IMR-90 (cell line): ENCODE results near the gene WNK4. TPM values are rescaled to one million over a fixed set of nuclear protein-coding genes. Genes with fewer than 3 reads are reported as not detected.

Source experiments
- ATAC-seq: fragments of 200-7000 bp; cut with Tn5 transposase; 2 replicates; pipeline ENCODE4 v1.9.1; 2020; ENCODE audit warnings: low read depth, mild to moderate bottlenecking, moderate library complexity
- BruUV-seq: library from RNA; stranded (reverse); fragments of 400-500 nt; replicated peaks from 2 replicates; lab custom pipeline; 2021; lab: Mats Ljungman, UMichigan
- CTCF ChIA-PET: fragments of 300-600 bp; formaldehyde crosslinking; extraction: SDS; loops from one replicate; lab custom pipeline; 2021; ENCODE audit warnings: antibody characterized with exemption; lab: Yijun Ruan, JAX
- POLR2A ChIA-PET: fragments of 300-600 bp; sonication (Branson Sonifier 250); formaldehyde crosslinking; loops from one replicate; lab custom pipeline; 2022; ENCODE audit warnings: antibody characterized with exemption; ENCODE audit not compliant: unreplicated experiment; lab: Charles Lee
- DNase-seq: peaks from one replicate; pipeline ENCODE4 v3.0.0; 2013
- H2AFZ ChIP-seq: replicated peaks from 2 replicates; pipeline ENCODE3; 2013; ENCODE audit warnings: low read length, mild to moderate bottlenecking; ENCODE audit not compliant: poor library complexity
- H2AK5ac ChIP-seq: 2 replicates; pipeline ENCODE4 v1.6.1; 2013; ENCODE audit warnings: low read depth, low read length, inconsistent platforms
- H2AK9ac ChIP-seq: replicated peaks from 2 replicates; pipeline ENCODE3; 2013; ENCODE audit warnings: mild to moderate bottlenecking, low read depth, low read length, moderate library complexity; ENCODE audit not compliant: poor library complexity
- H2BK120ac ChIP-seq: 2 replicates; pipeline ENCODE4 v1.6.1; 2013; ENCODE audit warnings: low read depth, low read length, inconsistent platforms
- H2BK15ac ChIP-seq: 3 replicates; pipeline ENCODE4 v1.6.1; 2013; ENCODE audit warnings: low read depth, low read length, inconsistent platforms
- H2BK20ac ChIP-seq: 2 replicates; pipeline ENCODE4 v1.6.1; 2013; ENCODE audit warnings: low read depth, mild to moderate bottlenecking, inconsistent platforms, low read length, moderate library complexity
- H2BK5ac ChIP-seq: 2 replicates; pipeline ENCODE4 v1.6.1; 2013; ENCODE audit warnings: mild to moderate bottlenecking, low read depth, low read length, inconsistent platforms; ENCODE audit not compliant: poor library complexity, severe bottlenecking
- H3K14ac ChIP-seq: replicated peaks from 2 replicates; pipeline ENCODE4 v1.6.1; 2013; ENCODE audit warnings: low read depth, low read length, inconsistent platforms
- H3K18ac ChIP-seq: 2 replicates; pipeline ENCODE4 v1.6.1; 2013; ENCODE audit warnings: low read depth, low read length, control low read depth
- H3K23ac ChIP-seq: 2 replicates; pipeline ENCODE4 v1.6.1; 2013; ENCODE audit warnings: low read depth, low read length, inconsistent platforms
- H3K27ac ChIP-seq: 2 replicates; pipeline ENCODE4 v1.5.1; 2013; ENCODE audit warnings: mild to moderate bottlenecking, control low read depth, low read length; ENCODE audit not compliant: insufficient read depth
- H3K27me3 ChIP-seq: 2 replicates; pipeline ENCODE4 v1.6.1; 2013; ENCODE audit warnings: low read length; ENCODE audit not compliant: control insufficient read depth, insufficient read depth
- H3K36me3 ChIP-seq: 2 replicates; pipeline ENCODE4 v1.6.1; 2013; ENCODE audit warnings: low read length, mixed read lengths; ENCODE audit not compliant: control insufficient read depth, insufficient read depth
- H3K4ac ChIP-seq: 2 replicates; pipeline ENCODE4 v1.6.1; 2013; ENCODE audit warnings: low read depth, low read length, inconsistent platforms
- H3K4me1 ChIP-seq: 2 replicates; pipeline ENCODE4 v1.6.1; 2013; ENCODE audit warnings: low read length, mixed read lengths; ENCODE audit not compliant: control insufficient read depth, insufficient read depth
- H3K4me2 ChIP-seq: 2 replicates; pipeline ENCODE4 v1.6.1; 2013; ENCODE audit warnings: low read depth, mild to moderate bottlenecking, control low read depth, low read length, moderate library complexity
- H3K4me3 ChIP-seq: 2 replicates; pipeline ENCODE4 v1.5.1; 2013; ENCODE audit warnings: low read depth, mild to moderate bottlenecking, control low read depth, low read length, moderate library complexity; ENCODE audit not compliant: insufficient read depth
- H3K56ac ChIP-seq: 2 replicates; pipeline ENCODE4 v1.6.1; 2013; ENCODE audit warnings: low read length, inconsistent platforms; ENCODE audit not compliant: insufficient read depth; ENCODE audit errors: extremely low read depth
- H3K79me1 ChIP-seq, 2 experiments: 2 replicates each; pipeline ENCODE4 v1.6.1; 2013; ENCODE audit warnings: low read length in 2 of 2, inconsistent platforms in 1 of 2, low read depth in 1 of 2
- H3K9ac ChIP-seq: 2 replicates; pipeline ENCODE4 v1.6.1; 2013; ENCODE audit warnings: low read depth, low read length, control low read depth
- H3K9me1 ChIP-seq: 2 replicates; pipeline ENCODE4 v1.6.1; 2013; ENCODE audit warnings: low read length, inconsistent platforms; ENCODE audit not compliant: insufficient read depth
- H3K9me3 ChIP-seq: 2 replicates; pipeline ENCODE4 v1.6.1; 2013; ENCODE audit warnings: low read length; ENCODE audit not compliant: control insufficient read depth, insufficient read depth
- H4K20me1 ChIP-seq: 2 replicates; pipeline ENCODE4 v1.6.1; 2013; ENCODE audit warnings: low read length, inconsistent platforms; ENCODE audit not compliant: insufficient read depth
- H4K5ac ChIP-seq: 2 replicates; pipeline ENCODE4 v1.6.1; 2013; ENCODE audit warnings: mild to moderate bottlenecking, low read depth, low read length, control low read depth
- H4K8ac ChIP-seq, 2 experiments: 2 replicates each; pipeline ENCODE4 v1.6.1; 2013; ENCODE audit warnings: low read depth in 2 of 2, low read length in 2 of 2, control low read depth in 1 of 2, inconsistent platforms in 1 of 2
- H4K91ac ChIP-seq: 2 replicates; pipeline ENCODE4 v1.6.1; 2013; ENCODE audit warnings: low read depth, low read length, inconsistent platforms; ENCODE audit not compliant: insufficient read depth
- BHLHE40 ChIP-seq: fragments of 150-350 bp; IDR thresholded peaks from 2 replicates; pipeline ENCODE4 v1.6.1; 2016; ENCODE audit warnings: mild to moderate bottlenecking, low read depth, low read length
- CEBPB ChIP-seq: IDR thresholded peaks from 2 replicates; pipeline ENCODE4 v1.6.1; 2012; ENCODE audit warnings: low read depth, low read length, improper control_type of control experiment
- POLR2A ChIP-seq: IDR thresholded peaks from 2 replicates; pipeline ENCODE4 v1.6.1; 2012; ENCODE audit warnings: mild to moderate bottlenecking, low read depth, low read length
- RCOR1 ChIP-seq: IDR thresholded peaks from 2 replicates; pipeline ENCODE4 v1.6.1; 2012; ENCODE audit warnings: mild to moderate bottlenecking, low read length, improper control_type of control experiment; ENCODE audit not compliant: insufficient replicate concordance
- RFX5 ChIP-seq: IDR thresholded peaks from 2 replicates; pipeline ENCODE4 v1.8.0; 2012; ENCODE audit warnings: low read depth, mild to moderate bottlenecking, low read length, moderate library complexity
- WGBS, 2 experiments: methylation state at CpG; one replicate each; pipeline versions ENCODE4 v1.1.5 to v1.1.7; 2013; ENCODE audit warnings: missing lambda C conversion rate in 2 of 2; ENCODE audit not compliant: insufficient read length in 1 of 2; ENCODE audit errors: extremely low coverage in 2 of 2; 5-methylcytosine and 5-hydroxymethylcytosine counted together
- dilution Hi-C: fragments of 300-500 bp; cut with HindIII; formaldehyde crosslinking; loops from one replicate; pipeline ENCODE4 v1.14.3; 2018; ENCODE audit warnings: low sequenced_read_pairs; ENCODE audit not compliant: unreplicated experiment
- in situ Hi-C: fragments of 300-500 bp; cut with MboI; formaldehyde crosslinking; loops from 3 replicates; pipeline ENCODE4 v1.14.3; 2019; ENCODE audit warnings: low sequenced_read_pairs, inconsistent platforms, mixed read lengths
- intact Hi-C: fragments of 100-400 bp; cut with micrococcal nuclease; formaldehyde crosslinking; loops from 2 replicates; pipeline ENCODE4 v1.10.0; 2022
- polyA plus RNA-seq, 3 experiments: library from polyadenylated mRNA; depleted of rRNA; stranded (reverse); fragments of >200 nt; gene quantifications; 2 replicates each; pipeline ENCODE4 v1.2.3, GENCODE V29; 2012; ENCODE audit warnings: low replicate concordance in 1 of 3
- total RNA-seq: library from RNA; depleted of rRNA; stranded (reverse); fragments of >200 nt; gene quantifications from 2 replicates; pipeline ENCODE4 v1.2.3, GENCODE V29; 2012

Gene WNK4
- total and polyA plus RNA-seq, 2 of the 4 experiments (the other 2 are of a cell fraction) = 1.3 to 15.1 TPM

- Histone ChIP-seq H2AK9ac (peak overlapping the region; percentile 56), H2BK5ac (no peak overlapping the region), H2BK120ac (no peak overlapping the region), H2BK20ac (no peak overlapping the region), H3K4me3 (peak overlapping the region; percentile 64), H2BK15ac (no peak overlapping the region), H3K79me1 (peaks cover 20 to 39% of the 10 kb centered on the region in 2 experiments), H4K5ac (peak overlapping the region; percentile 61; the same call in 1 of the 2 replicates), H3K4ac (peak overlapping the region; percentile 96; the same call in 1 of the 2 replicates), H4K20me1 (no peaks in the 10 kb centered on the region), H3K18ac (no peak overlapping the region), H4K8ac (peak overlapping the region; percentile 45 to 98; a peak in 3 of 4 replicates), H4K91ac (peak overlapping the region; percentile 88; the same call in 1 of the 2 replicates), H3K14ac (peak overlapping the region; percentile 98), H3K4me2 (peak overlapping the region; percentile 98), H3K4me1 (peaks cover 7% of the 10 kb centered on the region), H3K56ac (no peak overlapping the region), H3K23ac (peak overlapping the region; percentile 78), H3K27me3 (no peaks in the 10 kb centered on the region), H3K9me3 (no peaks in the 10 kb centered on the region), H3K9ac (peak overlapping the region; percentile 93), H2AK5ac (peak overlapping the region; percentile 47; the same call in 1 of the 2 replicates), H3K27ac (peak overlapping the region; percentile 7; the same call in 1 of the 2 replicates), H2AFZ (peak overlapping the region; percentile 11), H3K9me1 (peaks cover 19% of the 10 kb centered on the region), H3K36me3 (peaks cover 4% of the 10 kb centered on the region; the same call in 1 of the 2 replicates)
- dilution Hi-C loops = no loop called here
- ChIA-PET POLR2A (no interaction called here), CTCF (no interaction called here)
- ATAC-seq (no peak), DNase-seq (no peak)
- TF ChIP-seq POLR2A = 0 out of 2 replicates have a peak, but pooled peaks have one; percentile 25
- no peak for TF ChIP-seq BHLHE40
- TF ChIP-seq RFX5 = no peak
- no peak for TF ChIP-seq CEBPB
- TF ChIP-seq RCOR1 = no peak
- intact Hi-C loops = no loop called here
- in situ Hi-C loops = no loop called here
- 93% methylated on average over 2 of the region's 10 CpGs; no CpG with 5 or more reads in 1 of the 2 experiments for WGBS, 2 experiments
- BruUV-seq = no TSS peak
Observed at GRCh38 chr17:42797067-42798007, 16.9 kb downstream of the WNK4 start.
